OCI-LY3 (cell line): ENCODE results near the gene PTPRA.

Source experiments
- H2AFZ ChIP-seq: fragments of 200-600, 300-600 bp; shearing (Covaris generic); 2 replicates; pipeline ENCODE4 v1.6.0; 2014; ENCODE audit warnings: antibody characterized with exemption, low read depth, low read length
- H3K27ac ChIP-seq: fragments of 200-600, 300-600 bp; sonication (generic); 2 replicates; pipeline ENCODE4 v1.5.1; 2014; ENCODE audit warnings: mild to moderate bottlenecking, low read length, moderate library complexity, mixed read lengths
- H3K27me3 ChIP-seq: fragments of 200-600, 300-600 bp; sonication (generic); 2 replicates; pipeline ENCODE4 v1.6.1; 2014; ENCODE audit warnings: low read depth, low read length, mixed read lengths
- H3K36me3 ChIP-seq: fragments of 200-600, 300-600 bp; sonication (generic); replicated peaks from 2 replicates; pipeline ENCODE3; 2014; ENCODE audit warnings: low read depth, low read length, mixed read lengths
- H3K4me1 ChIP-seq: fragments of 300-600, 200-600 bp; sonication (generic); 2 replicates; pipeline ENCODE4 v1.6.1; 2014; ENCODE audit warnings: low read length, mixed read lengths
- H3K4me2 ChIP-seq: fragments of 200-600, 300-600 bp; sonication (generic); 2 replicates; pipeline ENCODE4 v1.6.1; 2014; ENCODE audit warnings: low read length, mixed read lengths
- H3K4me3 ChIP-seq: fragments of 300-600, 200-600 bp; sonication (generic); 2 replicates; pipeline ENCODE4 v1.5.1; 2014; ENCODE audit warnings: antibody characterized with exemption, mild to moderate bottlenecking, low read length, moderate library complexity
- H3K79me2 ChIP-seq: fragments of 300-600, 200-600 bp; shearing (Covaris generic); 2 replicates; pipeline ENCODE4 v1.6.1; 2014; ENCODE audit warnings: mild to moderate bottlenecking, low read length, mixed read lengths
- H3K9ac ChIP-seq: fragments of 300-600, 200-600 bp; shearing (Covaris generic); 2 replicates; pipeline ENCODE4 v1.6.0; 2014; ENCODE audit warnings: mild to moderate bottlenecking, low read length, moderate library complexity
- H3K9me3 ChIP-seq: fragments of 200-600, 300-600 bp; shearing (Covaris generic); 2 replicates; pipeline ENCODE4 v1.6.1; 2014; ENCODE audit warnings: low read length, mixed read lengths; ENCODE audit not compliant: insufficient read depth
- H4K20me1 ChIP-seq: fragments of 200-600, 300-600 bp; sonication (generic); 2 replicates; pipeline ENCODE4 v1.6.1; 2016; ENCODE audit warnings: low read length, mixed read lengths; ENCODE audit not compliant: insufficient read depth
- EZH2phosphoT487 ChIP-seq: fragments of 200-600 bp; shearing (Covaris generic); IDR thresholded peaks from 2 replicates; pipeline ENCODE4 v1.6.1; 2018; ENCODE audit warnings: antibody characterized with exemption, mixed run types, low read depth
- TF ChIP-seq, protein P1 (sequence below): fragments of 200-600, 300-600 bp; sonication (generic); IDR thresholded peaks from 2 replicates; pipeline ENCODE4 v1.5.1; 2014; ENCODE audit warnings: antibody characterized with exemption, low read length, low read depth

Gene PTPRA

DNA sequence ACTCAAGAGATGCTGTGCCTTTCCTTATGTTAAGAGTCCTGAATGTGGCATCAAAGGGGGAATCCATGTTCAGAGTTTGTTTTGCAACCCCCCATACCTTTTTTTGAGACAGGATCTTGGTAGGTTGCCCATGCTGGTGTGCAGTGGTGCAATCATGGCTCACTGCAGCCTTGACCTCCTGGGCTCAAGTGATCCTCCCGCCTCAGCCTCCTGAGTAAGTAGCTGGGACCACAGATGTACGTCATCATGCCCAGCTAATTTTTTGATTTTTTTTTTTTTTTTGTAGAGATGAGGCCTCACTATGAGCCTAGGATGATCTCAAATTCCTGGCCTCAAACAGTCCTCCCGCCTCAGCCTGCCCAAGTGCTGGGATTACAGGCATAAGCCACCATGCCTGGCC lies 16.5 kb downstream of the PTPRA start:
- H3K27ac ChIP-seq: no peak overlapping the region
- H3K36me3 ChIP-seq: peaks cover 14% of the 10 kb centered on the region
- H2AFZ ChIP-seq: no peak overlapping the region
- no peak overlapping the region for H3K4me2 ChIP-seq
- TF ChIP-seq, protein P1, sequence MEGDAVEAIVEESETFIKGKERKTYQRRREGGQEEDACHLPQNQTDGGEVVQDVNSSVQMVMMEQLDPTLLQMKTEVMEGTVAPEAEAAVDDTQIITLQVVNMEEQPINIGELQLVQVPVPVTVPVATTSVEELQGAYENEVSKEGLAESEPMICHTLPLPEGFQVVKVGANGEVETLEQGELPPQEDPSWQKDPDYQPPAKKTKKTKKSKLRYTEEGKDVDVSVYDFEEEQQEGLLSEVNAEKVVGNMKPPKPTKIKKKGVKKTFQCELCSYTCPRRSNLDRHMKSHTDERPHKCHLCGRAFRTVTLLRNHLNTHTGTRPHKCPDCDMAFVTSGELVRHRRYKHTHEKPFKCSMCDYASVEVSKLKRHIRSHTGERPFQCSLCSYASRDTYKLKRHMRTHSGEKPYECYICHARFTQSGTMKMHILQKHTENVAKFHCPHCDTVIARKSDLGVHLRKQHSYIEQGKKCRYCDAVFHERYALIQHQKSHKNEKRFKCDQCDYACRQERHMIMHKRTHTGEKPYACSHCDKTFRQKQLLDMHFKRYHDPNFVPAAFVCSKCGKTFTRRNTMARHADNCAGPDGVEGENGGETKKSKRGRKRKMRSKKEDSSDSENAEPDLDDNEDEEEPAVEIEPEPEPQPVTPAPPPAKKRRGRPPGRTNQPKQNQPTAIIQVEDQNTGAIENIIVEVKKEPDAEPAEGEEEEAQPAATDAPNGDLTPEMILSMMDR: no peak
- TF ChIP-seq EZH2phosphoT487: no peak
- H3K4me3 ChIP-seq: no peak overlapping the region
- H3K27me3 ChIP-seq: no peaks in the 10 kb centered on the region
- H3K79me2 ChIP-seq: peaks cover 80% of the 10 kb centered on the region
- H3K9ac ChIP-seq: no peak overlapping the region
- H4K20me1 ChIP-seq: peaks cover 55% of the 10 kb centered on the region
- H3K4me1 ChIP-seq: peaks cover 5% of the 10 kb centered on the region
- no peaks in the 10 kb centered on the region for H3K9me3 ChIP-seq

DNA sequence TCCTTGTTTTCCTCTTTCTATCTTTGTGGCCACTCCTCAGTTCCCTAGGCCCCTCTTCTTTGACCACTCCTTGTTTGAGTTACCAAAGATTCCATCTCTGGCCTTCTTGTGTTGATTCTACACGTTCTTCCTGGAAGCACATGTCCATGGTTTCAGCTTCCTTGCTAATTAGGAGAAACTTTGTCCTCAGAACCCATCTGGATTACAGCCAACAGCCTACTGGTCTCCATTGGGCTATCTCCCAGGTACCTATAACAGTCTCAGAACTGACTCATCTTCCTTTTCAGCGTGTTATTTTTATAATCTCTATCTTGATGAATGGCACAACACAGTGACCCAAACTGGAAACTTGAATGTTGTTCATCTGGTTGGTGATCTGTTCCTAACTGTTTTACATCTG lies 17.5 kb downstream of the PTPRA start:
- Histone ChIP-seq H3K4me1 (no peaks in the 10 kb centered on the region), H3K9me3 (no peaks in the 10 kb centered on the region), H3K79me2 (peaks cover 78% of the 10 kb centered on the region), H4K20me1 (peaks cover 46% of the 10 kb centered on the region), H3K4me2 (no peak overlapping the region), H3K27ac (no peak overlapping the region), H3K36me3 (peaks cover 13% of the 10 kb centered on the region), H3K9ac (no peak overlapping the region), H3K4me3 (no peak overlapping the region), H3K27me3 (no peaks in the 10 kb centered on the region), H2AFZ (no peak overlapping the region)
- TF ChIP-seq EZH2phosphoT487: no peak
- TF ChIP-seq, protein P1: no peak

DNA sequence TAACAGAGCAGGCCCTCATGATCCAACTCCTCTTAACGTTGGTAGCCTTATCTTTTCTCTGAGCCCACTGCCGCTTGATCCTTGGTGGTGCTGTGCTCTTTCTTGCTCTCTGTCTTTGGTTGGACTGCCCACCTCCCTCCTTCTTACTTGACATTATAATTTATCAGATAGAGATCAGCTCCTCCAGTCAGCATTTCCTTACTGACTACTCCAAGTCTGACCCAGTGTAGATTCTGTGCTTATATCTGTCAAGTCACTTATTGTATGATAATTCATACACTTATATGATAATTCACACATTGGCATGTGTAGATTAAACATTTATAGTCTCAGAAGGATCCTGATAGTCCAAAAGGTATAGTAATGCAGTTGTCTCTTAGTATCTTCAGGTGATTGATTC lies 18.1 kb downstream of the PTPRA start:
- no peak overlapping the region for H3K27ac ChIP-seq
- H3K9ac ChIP-seq: no peak overlapping the region
- H3K79me2 ChIP-seq: peaks cover 74% of the 10 kb centered on the region
- no peaks in the 10 kb centered on the region for H3K9me3 ChIP-seq
- H3K4me1 ChIP-seq: no peaks in the 10 kb centered on the region
- H3K4me2 ChIP-seq: no peak overlapping the region
- peaks cover 48% of the 10 kb centered on the region for H4K20me1 ChIP-seq
- H2AFZ ChIP-seq: no peak overlapping the region
- no peak overlapping the region for H3K4me3 ChIP-seq
- no peaks in the 10 kb centered on the region for H3K27me3 ChIP-seq
- peaks cover 13% of the 10 kb centered on the region for H3K36me3 ChIP-seq
- TF ChIP-seq, protein P1: no peak
- no peak for TF ChIP-seq EZH2phosphoT487

DNA sequence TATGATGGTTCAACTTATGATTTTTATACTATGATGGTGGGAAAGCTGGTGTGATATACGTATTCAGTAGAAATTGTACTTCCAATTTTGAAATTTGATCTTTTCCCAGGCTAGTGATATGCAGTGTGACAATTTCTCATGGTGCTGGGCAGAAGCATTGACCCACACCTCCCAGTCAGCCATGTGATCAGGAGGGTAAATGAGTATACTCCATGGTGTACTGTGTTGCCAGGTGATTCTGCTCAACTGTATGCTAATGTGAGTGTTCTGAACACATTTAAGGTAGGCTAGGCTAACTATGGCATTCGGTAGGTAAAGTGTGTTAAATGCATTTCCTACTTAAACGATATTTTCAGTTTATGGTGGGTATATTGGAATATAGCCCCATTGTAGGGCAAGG lies 19.1 kb downstream of the PTPRA start:
- peaks cover 51% of the 10 kb centered on the region for H4K20me1 ChIP-seq
- H3K9me3 ChIP-seq: no peaks in the 10 kb centered on the region
- no peak overlapping the region for H2AFZ ChIP-seq
- H3K4me2 ChIP-seq: no peak overlapping the region
- H3K4me1 ChIP-seq: no peaks in the 10 kb centered on the region
- no peak overlapping the region for H3K9ac ChIP-seq
- TF ChIP-seq, protein P1: no peak
- no peak for TF ChIP-seq EZH2phosphoT487
- H3K4me3 ChIP-seq: no peak overlapping the region
- H3K79me2 ChIP-seq: peaks cover 77% of the 10 kb centered on the region
- H3K27me3 ChIP-seq: no peaks in the 10 kb centered on the region
- peaks cover 13% of the 10 kb centered on the region for H3K36me3 ChIP-seq
- no peak overlapping the region for H3K27ac ChIP-seq
